ENCODE results near the gene COL6A2.
"Not testable (repeated sequence)": the region's sequence is repeated elsewhere in the genome, so short reads cannot be mapped to it uniquely, and the experiment has no call there.

COL6A2 gene

GRCh38 chr21:46057111-46057709, 40.7 kb upstream of the COL6A2 start:
- Mint-ChIP-seq H3K9me3 (peaks cover 34% of the 10 kb centered on the region), H3K27me3 (peaks cover 38% of the 10 kb centered on the region), H3K4me1 (ENCODE audit: low read depth) (no peaks in the 10 kb centered on the region), H3K36me3 (ENCODE audit: low read depth) (no peaks in the 10 kb centered on the region), H3K27ac (no peak overlapping the region), H3K4me3 (no peak overlapping the region)
- intact Hi-C loops (cut with micrococcal nuclease): no loop called here

- intact Hi-C loops (cut with micrococcal nuclease): no loop called here
- Mint-ChIP-seq H3K36me3 (ENCODE audit: low read depth) (no peaks in the 10 kb centered on the region), H3K27me3 (peaks cover 38% of the 10 kb centered on the region), H3K4me1 (ENCODE audit: low read depth) (no peaks in the 10 kb centered on the region), H3K4me3 (no peak overlapping the region), H3K27ac (no peak overlapping the region), H3K9me3 (peaks cover 40% of the 10 kb centered on the region)
Measured at GRCh38 chr21:46057710-46058241, 40.1 kb upstream of the COL6A2 start.

DNA sequence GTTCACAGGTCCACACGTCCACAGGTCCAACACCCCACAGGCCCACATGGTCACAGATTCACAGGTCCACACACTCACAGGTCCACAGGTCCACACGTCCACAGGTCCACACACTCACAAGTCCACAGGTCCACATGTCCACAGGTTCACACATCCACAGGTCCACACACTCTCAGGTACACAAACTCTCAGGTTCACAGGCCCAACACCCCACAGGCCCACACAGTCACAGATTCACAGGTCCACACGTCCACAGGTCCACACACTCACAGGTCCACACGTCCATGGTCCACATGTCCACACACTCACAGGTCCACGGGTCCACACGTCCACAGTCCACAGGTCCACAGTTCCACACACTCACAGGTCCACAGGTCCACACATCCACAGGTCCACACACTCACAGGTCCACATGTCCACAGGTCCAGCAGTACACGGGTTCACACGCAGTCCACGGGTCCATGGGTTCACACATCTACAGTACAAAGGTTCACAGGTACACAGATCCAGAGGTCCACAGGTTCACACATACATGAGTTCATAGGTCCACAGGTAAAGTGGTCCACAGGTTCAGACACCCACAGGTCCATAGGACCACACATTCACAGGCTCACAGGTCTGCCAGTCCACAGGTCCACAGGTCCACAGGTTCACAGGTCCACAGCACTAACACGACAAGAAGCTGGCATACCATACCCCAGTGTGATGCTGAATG, 39.3 kb upstream of the COL6A2 start:
- H3K27me3 Mint-ChIP-seq: peaks cover 38% of the 10 kb centered on the region
- H3K36me3 Mint-ChIP-seq (ENCODE audit: low read depth): no peaks in the 10 kb centered on the region
- no peak overlapping the region for H3K27ac Mint-ChIP-seq
- intact Hi-C loops (cut with micrococcal nuclease): no loop called here
- peaks cover 45% of the 10 kb centered on the region for H3K9me3 Mint-ChIP-seq
- no peak overlapping the region for H3K4me3 Mint-ChIP-seq
- H3K4me1 Mint-ChIP-seq (ENCODE audit: low read depth): no peaks in the 10 kb centered on the region

DNA sequence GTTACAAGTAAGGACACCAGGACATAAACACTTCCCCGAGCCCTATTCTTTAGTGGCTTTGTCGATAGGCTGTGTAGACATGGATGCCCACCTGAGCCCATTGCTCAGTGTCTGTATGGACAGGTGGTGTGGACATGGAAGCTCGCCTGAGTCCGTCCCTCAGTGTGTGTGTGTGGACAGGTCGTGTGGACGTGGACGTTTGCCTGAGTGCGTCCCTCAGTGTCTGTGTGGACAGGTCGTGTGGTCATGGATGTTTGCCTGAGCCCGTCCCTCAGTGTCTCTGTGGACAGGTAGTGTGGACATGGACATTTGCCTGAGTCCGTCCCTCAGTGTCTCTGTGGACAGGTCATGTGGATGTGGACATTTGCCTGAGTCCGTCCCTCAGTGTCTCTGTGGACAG, 38.7 kb upstream of the COL6A2 start:
- no peaks in the 10 kb centered on the region for H3K4me1 Mint-ChIP-seq (ENCODE audit: low read depth)
- intact Hi-C loops (cut with micrococcal nuclease): no loop called here

DNA sequence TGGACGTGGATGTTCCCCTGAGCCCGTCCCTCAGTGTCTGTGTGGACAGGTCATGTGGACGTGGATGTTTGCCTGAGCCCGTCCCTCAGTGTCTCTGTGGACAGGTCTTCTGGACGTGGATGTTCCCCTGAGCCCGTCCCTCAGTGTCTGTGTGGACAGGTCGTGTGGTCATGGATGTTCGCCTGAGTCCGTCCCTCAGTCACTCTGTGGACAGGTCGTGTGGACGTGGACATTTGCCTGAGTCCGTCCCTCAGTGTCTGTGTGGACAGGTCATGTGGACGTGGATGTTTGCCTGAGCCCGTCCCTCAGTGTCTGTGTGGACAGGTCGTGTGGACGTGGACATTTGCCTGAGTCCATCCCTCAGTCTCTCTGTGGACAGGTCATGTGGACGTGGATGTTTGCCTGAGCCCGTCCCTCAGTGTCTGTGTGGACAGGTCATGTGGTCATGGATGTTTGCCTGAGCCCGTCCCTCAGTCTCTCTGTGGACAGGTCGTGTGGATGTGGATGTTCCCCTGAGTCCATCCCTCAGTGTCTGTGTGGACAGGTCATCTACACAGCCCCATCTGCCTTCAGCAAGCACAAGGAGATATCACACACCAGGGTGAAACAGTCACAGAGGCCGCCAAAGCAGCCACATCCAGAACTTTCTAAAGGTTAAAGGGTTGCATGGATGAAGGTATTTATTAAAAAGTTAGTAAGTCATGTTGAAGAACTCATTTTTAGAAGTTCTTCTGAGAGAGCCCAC, 38.0 kb upstream of the COL6A2 start:
- H3K27ac Mint-ChIP-seq; H3K4me3 Mint-ChIP-seq; intact Hi-C loops (cut with micrococcal nuclease); H3K36me3 Mint-ChIP-seq (ENCODE audit: low read depth); H3K4me1 Mint-ChIP-seq (ENCODE audit: low read depth): not testable (repeated sequence)
- Mint-ChIP-seq H3K27me3 (peaks cover 41% of the 10 kb centered on the region), H3K9me3 (peaks cover 45% of the 10 kb centered on the region)

More for the DNA sequence above, 38.7 kb upstream of the COL6A2 start:
- H3K4me3 Mint-ChIP-seq: no peak overlapping the region
- H3K9me3 Mint-ChIP-seq: peaks cover 45% of the 10 kb centered on the region
- H3K27me3 Mint-ChIP-seq: peaks cover 38% of the 10 kb centered on the region
- H3K36me3 Mint-ChIP-seq (ENCODE audit: low read depth): no peaks in the 10 kb centered on the region
- no peak overlapping the region for H3K27ac Mint-ChIP-seq

GRCh38 chr21:46060596-46061061, 37.3 kb upstream of the COL6A2 start:
- H3K36me3 Mint-ChIP-seq (ENCODE audit: low read depth): no peaks in the 10 kb centered on the region
- intact Hi-C loops (cut with micrococcal nuclease): no loop called here
- H3K27me3 Mint-ChIP-seq: peaks cover 47% of the 10 kb centered on the region
- H3K27ac Mint-ChIP-seq: no peak overlapping the region
- no peak overlapping the region for H3K4me3 Mint-ChIP-seq
- H3K4me1 Mint-ChIP-seq (ENCODE audit: low read depth): peaks cover 4% of the 10 kb centered on the region
- peaks cover 45% of the 10 kb centered on the region for H3K9me3 Mint-ChIP-seq

DNA sequence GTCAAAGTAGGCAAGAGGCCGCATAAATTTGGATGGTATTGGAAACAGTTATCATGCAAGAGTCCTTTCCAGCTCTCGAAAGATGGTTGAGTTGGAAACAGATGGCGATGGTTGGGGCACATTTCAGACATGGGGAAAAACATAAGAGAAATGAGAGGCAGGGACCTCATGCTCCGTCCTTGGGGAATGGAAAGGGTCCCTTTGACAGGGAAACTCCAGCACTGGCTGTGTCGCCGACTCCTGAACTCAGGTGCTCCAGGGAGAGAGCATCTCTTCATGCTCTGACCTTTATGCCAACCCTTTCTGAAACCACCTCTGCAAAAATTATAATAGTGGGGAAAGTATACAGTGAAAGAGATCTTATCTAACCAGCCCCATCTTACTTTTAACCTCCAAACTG, 36.8 kb upstream of the COL6A2 start:
- Mint-ChIP-seq H3K27ac (no peak overlapping the region), H3K27me3 (peaks cover 48% of the 10 kb centered on the region), H3K4me3 (no peak overlapping the region), H3K4me1 (ENCODE audit: low read depth) (peaks cover 8% of the 10 kb centered on the region), H3K9me3 (peaks cover 45% of the 10 kb centered on the region), H3K36me3 (ENCODE audit: low read depth) (no peaks in the 10 kb centered on the region)
- intact Hi-C loops (cut with micrococcal nuclease): no loop called here

DNA sequence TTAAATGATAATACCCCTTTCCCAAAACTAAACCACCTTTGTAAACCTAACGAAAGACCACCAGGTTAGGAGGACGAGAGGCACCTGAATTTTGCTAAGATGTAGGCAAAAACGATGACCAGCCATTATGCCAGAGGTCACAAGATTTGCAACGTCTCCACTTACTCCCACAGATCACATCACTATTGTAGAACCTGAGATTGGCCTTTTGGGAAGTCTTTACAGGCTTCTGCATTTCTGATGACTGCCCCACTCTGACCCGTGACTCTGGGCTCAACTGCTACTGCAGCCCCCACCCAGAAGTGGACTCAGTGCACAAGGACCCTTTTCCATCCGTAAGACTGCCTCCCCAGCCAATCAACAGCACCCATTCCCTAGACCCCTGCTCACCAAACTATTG, 36.4 kb upstream of the COL6A2 start:
- intact Hi-C loops (cut with micrococcal nuclease): no loop called here
- Mint-ChIP-seq H3K27me3 (peaks cover 47% of the 10 kb centered on the region), H3K36me3 (ENCODE audit: low read depth) (no peaks in the 10 kb centered on the region), H3K27ac (no peak overlapping the region), H3K4me3 (no peak overlapping the region), H3K9me3 (peaks cover 45% of the 10 kb centered on the region), H3K4me1 (ENCODE audit: low read depth) (peaks cover 10% of the 10 kb centered on the region)

DNA sequence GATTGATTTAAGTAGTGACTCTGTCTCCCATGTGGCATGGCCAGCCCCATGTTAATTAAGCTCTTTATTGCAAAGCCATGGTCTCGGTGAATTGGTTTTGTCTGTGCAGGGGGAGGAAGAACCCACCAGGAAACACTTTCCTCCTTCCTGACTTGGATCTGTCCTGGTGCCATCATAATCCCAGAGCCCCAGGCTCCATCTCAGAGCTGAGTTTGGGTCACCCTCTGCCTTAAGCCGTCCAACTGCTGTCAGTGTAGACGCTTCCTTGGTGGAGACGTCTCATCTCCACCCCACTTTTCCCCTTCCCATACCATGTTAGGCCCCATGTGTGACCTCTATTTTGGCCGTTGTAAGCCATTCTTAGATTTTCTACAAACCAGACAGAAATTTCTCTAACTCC, 36.0 kb upstream of the COL6A2 start:
- no peak overlapping the region for H3K4me3 Mint-ChIP-seq
- H3K4me1 Mint-ChIP-seq (ENCODE audit: low read depth): peaks cover 10% of the 10 kb centered on the region
- intact Hi-C loops (cut with micrococcal nuclease): no loop called here
- H3K27me3 Mint-ChIP-seq: peaks cover 43% of the 10 kb centered on the region
- no peaks in the 10 kb centered on the region for H3K36me3 Mint-ChIP-seq (ENCODE audit: low read depth)
- H3K9me3 Mint-ChIP-seq: peaks cover 45% of the 10 kb centered on the region
- no peak overlapping the region for H3K27ac Mint-ChIP-seq

GRCh38 chr21:46062471-46063211, 35.3 kb upstream of the COL6A2 start:
- no peaks in the 10 kb centered on the region for H3K36me3 Mint-ChIP-seq (ENCODE audit: low read depth)
- H3K4me3 Mint-ChIP-seq: no peak overlapping the region
- H3K27ac Mint-ChIP-seq: no peak overlapping the region
- peaks cover 10% of the 10 kb centered on the region for H3K4me1 Mint-ChIP-seq (ENCODE audit: low read depth)
- intact Hi-C loops (cut with micrococcal nuclease): no loop called here
- peaks cover 36% of the 10 kb centered on the region for H3K27me3 Mint-ChIP-seq
- peaks cover 45% of the 10 kb centered on the region for H3K9me3 Mint-ChIP-seq

DNA sequence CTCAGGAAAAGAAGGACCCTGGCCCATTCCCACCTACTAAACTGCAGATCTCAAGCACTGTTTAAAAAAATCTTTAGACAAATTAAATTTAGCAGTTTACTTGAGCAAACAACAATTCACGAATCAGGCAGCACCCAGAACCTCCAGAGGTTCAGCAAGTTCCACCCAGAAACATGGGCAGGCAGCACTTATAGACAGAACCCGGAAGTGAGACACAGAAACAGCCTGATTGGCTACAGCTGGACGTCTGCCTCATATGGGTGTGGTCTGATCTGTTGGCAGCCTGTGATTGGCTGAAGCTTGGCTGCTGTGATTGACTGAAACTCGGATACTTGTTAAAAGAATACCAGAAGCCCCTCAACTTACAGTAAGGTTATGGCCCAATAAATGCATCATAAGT, 34.7 kb upstream of the COL6A2 start:
- no peaks in the 10 kb centered on the region for H3K36me3 Mint-ChIP-seq (ENCODE audit: low read depth)
- intact Hi-C loops (cut with micrococcal nuclease): no loop called here

GRCh38 chr21:46063734-46064680, 33.9 kb upstream of the COL6A2 start:
- Mint-ChIP-seq H3K4me3 (no peak overlapping the region), H3K27ac (no peak overlapping the region), H3K27me3 (peaks cover 25% of the 10 kb centered on the region), H3K4me1 (ENCODE audit: low read depth) (peaks cover 10% of the 10 kb centered on the region), H3K36me3 (ENCODE audit: low read depth) (no peaks in the 10 kb centered on the region), H3K9me3 (peaks cover 43% of the 10 kb centered on the region)
- intact Hi-C loops (cut with micrococcal nuclease): no loop called here

More for the DNA sequence above, 34.7 kb upstream of the COL6A2 start:
- H3K4me1 Mint-ChIP-seq (ENCODE audit: low read depth): peaks cover 10% of the 10 kb centered on the region
- no peak overlapping the region for H3K4me3 Mint-ChIP-seq
- H3K27me3 Mint-ChIP-seq: peaks cover 30% of the 10 kb centered on the region
- H3K9me3 Mint-ChIP-seq: peaks cover 44% of the 10 kb centered on the region
- H3K27ac Mint-ChIP-seq: no peak overlapping the region

DNA sequence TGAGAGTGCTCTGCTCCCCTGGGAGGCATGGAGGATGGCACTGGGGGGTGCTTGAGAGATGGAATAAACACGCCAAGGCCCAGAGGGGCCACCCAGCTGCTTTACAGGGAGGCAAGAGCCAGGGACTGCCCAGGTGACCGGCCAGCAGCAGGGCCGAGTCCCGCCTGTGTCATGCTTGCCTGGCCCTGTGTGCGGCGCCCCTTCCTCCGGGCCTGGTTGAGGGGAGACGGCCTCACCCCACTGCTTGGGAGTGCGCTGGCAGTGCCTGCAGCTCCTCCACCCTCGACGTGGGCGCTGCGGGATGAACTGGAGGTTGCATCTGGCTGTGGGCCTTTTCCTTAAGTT, 33.1 kb upstream of the COL6A2 start:
- peaks cover 10% of the 10 kb centered on the region for H3K4me1 Mint-ChIP-seq (ENCODE audit: low read depth)

More for the DNA sequence above, 33.1 kb upstream of the COL6A2 start:
- H3K9me3 Mint-ChIP-seq: peaks cover 42% of the 10 kb centered on the region
- no peak overlapping the region for H3K27ac Mint-ChIP-seq
- no peaks in the 10 kb centered on the region for H3K36me3 Mint-ChIP-seq (ENCODE audit: low read depth)
- H3K27me3 Mint-ChIP-seq: peaks cover 25% of the 10 kb centered on the region
- intact Hi-C loops (cut with micrococcal nuclease): no loop called here
- no peak overlapping the region for H3K4me3 Mint-ChIP-seq

All from dendritic cell treated with granulocyte-macrophage colony-stimulating factor and Interleukin-4, amounts not matched to agents 40 ng/mL and 50 ng/mL, for 4 days (primary cell).